K562 (cell line): ENCODE measurements around the gene DIO3. TPM values are rescaled to one million over a fixed set of nuclear protein-coding genes. Genes with fewer than 3 reads are reported as not detected.

ENCODE experiments used
- ATAC-seq: fragments of 200-7000 bp; cut with Tn5 transposase; 3 replicates; pipeline ENCODE4 v1.9.1; 2020; ENCODE audit warnings: moderate library complexity
- BruUV-seq: library from RNA; stranded (reverse); fragments of 400-500 nt; replicated peaks from 2 replicates; lab custom pipeline; 2021; lab: Mats Ljungman, UMichigan
- CTCF ChIA-PET: fragments of 300-600 bp; formaldehyde crosslinking; extraction: SDS; loops from one replicate; lab custom pipeline; 2021; ENCODE audit warnings: low intra/inter-chr PET ratio; lab: Yijun Ruan, JAX
- POLR2A ChIA-PET: fragments of 300-600, 350-650 bp; sonication (Branson Sonifier 250); formaldehyde crosslinking; extraction: SDS; loops from one replicate; lab custom pipeline; 2021; ENCODE audit warnings: antibody characterized with exemption, inconsistent platforms; lab: Yijun Ruan, JAX
- DNase-seq, 4 experiments: peaks; one replicate each; pipeline versions ENCODE4 v3.0.0 to v3.0.0-alpha.2; 2011 to 2018; ENCODE audit warnings: low spot score in 3 of 4, mixed read lengths in 3 of 4; ENCODE audit errors: extremely low read depth in 1 of 4
- FAIRE-seq: peaks from 2 replicates; lab custom pipeline; 2011; peaks lifted over from hg19 to GRCh38; lab: Jason Lieb, UNC
- H2AFZ ChIP-seq: 2 replicates; pipeline ENCODE4 v1.6.0; 2011; ENCODE audit warnings: low read depth, low read length, control low read depth, inconsistent platforms
- H3K27ac ChIP-seq: fragments of 200-600 bp; 3 replicates; pipeline ENCODE4 v1.8.0; 2011; ENCODE audit warnings: low read depth, mild to moderate bottlenecking, control low read depth, inconsistent platforms, low read length, moderate library complexity, mixed read lengths; ENCODE audit errors: extremely low read depth
- H3K27me3 ChIP-seq, 2 experiments: fragments of 300-600 bp in 1 of 2; 2 replicates in 1 of 2; 3 replicates in 1 of 2; pipeline versions ENCODE4 v1.6.0 to v1.8.0; 2011; ENCODE audit warnings: inconsistent platforms in 2 of 2, low read length in 2 of 2, mild to moderate bottlenecking in 1 of 2, mixed read lengths in 1 of 2, moderate library complexity in 1 of 2; ENCODE audit not compliant: control insufficient read depth in 2 of 2, insufficient read depth in 2 of 2
- H3K36me3 ChIP-seq: fragments of 300-600 bp; 3 replicates; pipeline ENCODE4 v1.8.0; 2011; ENCODE audit warnings: mild to moderate bottlenecking, low read length, inconsistent platforms; ENCODE audit not compliant: control insufficient read depth, insufficient read depth
- H3K4me1 ChIP-seq, 2 experiments: fragments of 200-600 bp in 1 of 2; replicated peaks in 1 of 2; 2 replicates in 1 of 2; 3 replicates in 1 of 2; pipeline versions ENCODE4 v1.5.1 to v1.8.0; 2011; ENCODE audit warnings: inconsistent platforms in 2 of 2, low read length in 2 of 2, mild to moderate bottlenecking in 1 of 2, mixed read lengths in 1 of 2, moderate library complexity in 1 of 2; ENCODE audit not compliant: control insufficient read depth in 2 of 2, insufficient read depth in 2 of 2
- H3K4me2 ChIP-seq: 2 replicates; pipeline ENCODE4 v1.6.1; 2011; ENCODE audit warnings: low read length, control low read depth, inconsistent platforms, mixed read lengths; ENCODE audit not compliant: insufficient read depth
- H3K4me3 ChIP-seq: fragments of 200-600 bp; sonication (generic), shearing (Covaris generic); 2 replicates; pipeline ENCODE4 v1.5.1; 2016; ENCODE audit warnings: control low read depth, inconsistent platforms
- H3K79me2 ChIP-seq: fragments of 200-600 bp; 3 replicates; pipeline ENCODE4 v1.8.0; 2011; ENCODE audit warnings: low read length, inconsistent platforms; ENCODE audit not compliant: control insufficient read depth, insufficient read depth
- H3K9ac ChIP-seq, 2 experiments: 2 replicates each; pipeline versions ENCODE4 v1.6.0 to v1.6.1; 2011; ENCODE audit warnings: low read depth in 2 of 2, low read length in 2 of 2, control low read depth in 1 of 2, inconsistent platforms in 1 of 2, mild to moderate bottlenecking in 1 of 2, mixed read lengths in 1 of 2; ENCODE audit not compliant: insufficient read depth in 1 of 2
- H3K9me1 ChIP-seq: one replicate; pipeline ENCODE4 v1.6.0; 2011; ENCODE audit warnings: inconsistent platforms, mild to moderate bottlenecking, low read length, moderate library complexity; ENCODE audit not compliant: control insufficient read depth, insufficient read depth
- H3K9me3 ChIP-seq: replicated peaks from 2 replicates; pipeline ENCODE4 v1.5.1; 2011; ENCODE audit warnings: low read depth, low read length, inconsistent platforms; ENCODE audit not compliant: control insufficient read depth, insufficient read depth
- H4K20me1 ChIP-seq: replicated peaks from 2 replicates; pipeline ENCODE4 v1.6.1; 2011; ENCODE audit warnings: low read length, inconsistent platforms, mixed read lengths; ENCODE audit not compliant: control insufficient read depth, insufficient read depth
- FIP1L1 ChIP-seq: fragments of 200-400 bp; formaldehyde crosslinking; IDR thresholded peaks from 2 replicates; pipeline ENCODE4 v1.6.1; 2018; ENCODE audit warnings: mild to moderate bottlenecking, low read depth, low read length; ENCODE audit not compliant: poor library complexity, severe bottlenecking
- FOXJ2 ChIP-seq: fragments of 200-800 bp; sonication (Bioruptor generic); IDR thresholded peaks from 2 replicates; pipeline ENCODE4 v1.6.1; 2016; ENCODE audit warnings: missing genetic modification characterization, missing compliant biosample characterization
- HDAC1 ChIP-seq, 2 experiments: fragments of 450-650 bp; IDR thresholded peaks; 2 replicates each; pipeline ENCODE4 v1.6.1; 2016 to 2017; ENCODE audit warnings: inconsistent platforms in 1 of 2, mild to moderate bottlenecking in 1 of 2, moderate library complexity in 1 of 2
- KAT7 ChIP-seq: sonication (generic); formaldehyde crosslinking; IDR thresholded peaks from 2 replicates; pipeline ENCODE4 v1.8.0; 2022; ENCODE audit warnings: missing genetic modification reagents, mild to moderate bottlenecking, borderline replicate concordance
- KLF16 ChIP-seq: IDR thresholded peaks from 2 replicates; pipeline ENCODE4 v1.6.1; 2016; ENCODE audit warnings: antibody characterized with exemption
- NEUROD1 ChIP-seq: fragments of 150-350 bp; IDR thresholded peaks from 2 replicates; pipeline ENCODE4 v1.6.1; 2014; ENCODE audit warnings: borderline replicate concordance, low read length, low read depth; ENCODE audit not compliant: partially characterized antibody
- NFE2 ChIP-seq: IDR thresholded peaks from 2 replicates; pipeline ENCODE4 v1.6.1; 2014; ENCODE audit warnings: antibody characterized with exemption, low read depth
- TCF7 ChIP-seq: sonication (generic); IDR thresholded peaks from 2 replicates; pipeline ENCODE4 v1.6.1; 2016; ENCODE audit warnings: antibody characterized with exemption, borderline replicate concordance
- ZNF79 ChIP-seq: fragments of 250-450 bp; sonication (Bioruptor Pico); IDR thresholded peaks from 2 replicates; pipeline ENCODE4 v1.4.0; 2020; ENCODE audit warnings: low read depth, mild to moderate bottlenecking, moderate library complexity
- WGBS: fragments of 100-300 bp; shearing (Covaris generic); methylation state at CpG from one replicate; pipeline ENCODE4 v1.1.6; 2016; ENCODE audit warnings: low coverage, mixed read lengths; ENCODE audit not compliant: insufficient coverage; ENCODE audit errors: missing lambda C conversion rate; 5-methylcytosine and 5-hydroxymethylcytosine counted together
- in situ Hi-C: fragments of 300-500 bp; cut with MboI; formaldehyde crosslinking; loops from 4 replicates; pipeline ENCODE4 v1.15.0; 2018; ENCODE audit warnings: inconsistent platforms, mixed read lengths
- intact Hi-C: fragments of 100-400 bp; cut with micrococcal nuclease; formaldehyde crosslinking; loops from 2 replicates; pipeline ENCODE4 v1.14.2; 2022
- polyA plus RNA-seq, 8 experiments: library from polyadenylated mRNA; depleted of rRNA in 4 of 8; stranded (reverse) in 5 of 8; unstranded in 3 of 8; fragments of >200 nt; fragmentation: Nextera tagmentation in 2 of 8; fragmentation: Illumina TruSeq in 1 of 8; extraction: Ambion mirVana in 2 of 8; extraction: Trizol in 1 of 8; gene quantifications; 2 replicates each; pipeline versions ENCODE4 v1.2.1 to v1.2.3, GENCODE V29; 2011 to 2014; ENCODE audit warnings: inconsistent platforms in 1 of 8, missing spikeins in 1 of 8
- total RNA-seq, 7 experiments: library from RNA; depleted of rRNA in 6 of 7; stranded (reverse); fragments of >200 nt in 6 of 7; fragmentation: Illumina TruSeq in 2 of 7; extraction: Trizol in 2 of 7; gene quantifications; 2 replicates each; pipeline versions ENCODE4 v1.2.1 to v1.2.3, GENCODE V29; 2011 to 2021; ENCODE audit warnings: low replicate concordance in 1 of 7
- TF ChIP-seq, protein P1 (sequence below): fragments of 450-650 bp; formaldehyde crosslinking; IDR thresholded peaks from 2 replicates; pipeline ENCODE4 v1.4.0; 2020; ENCODE audit warnings: mild to moderate bottlenecking, moderate library complexity
- TF ChIP-seq, protein P2 (sequence below): IDR thresholded peaks from 2 replicates; pipeline ENCODE4 v1.6.1; 2011; ENCODE audit not compliant: insufficient read length; ENCODE audit errors: extremely low read depth

Gene DIO3
- total and polyA plus RNA-seq, 9 of the 15 experiments (the other 6 are each of a cell fraction or from before 2014, with no cell fraction given), result not detected

DNA sequence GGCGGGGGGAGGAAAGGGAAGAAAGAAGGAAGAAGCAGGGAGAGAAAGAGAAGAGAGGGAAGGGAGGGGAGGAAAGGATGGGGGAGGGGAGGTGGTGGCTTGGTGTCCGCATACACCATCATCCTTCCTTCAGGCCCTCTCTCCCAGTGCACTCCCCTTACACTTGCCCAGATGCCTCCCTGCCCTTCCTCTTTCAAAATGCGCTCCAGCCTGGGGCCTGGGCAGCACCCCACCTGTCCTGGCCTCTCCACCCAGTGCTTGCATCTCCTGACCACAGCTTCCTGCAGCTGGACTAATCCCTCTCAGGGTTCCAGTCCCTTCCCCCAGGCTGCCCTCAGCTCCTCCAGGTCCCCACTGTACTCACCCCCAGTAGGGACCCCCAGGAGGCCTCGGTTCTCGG is 12.6 kb upstream of the DIO3 start:
- no peak for ATAC-seq
- no peaks in the 10 kb centered on the region for H4K20me1 ChIP-seq
- DNase-seq, result no peak
- H3K79me2 ChIP-seq, result no peaks in the 10 kb centered on the region
- H3K36me3 ChIP-seq, result no peaks in the 10 kb centered on the region
- H3K9me3 ChIP-seq, result no peaks in the 10 kb centered on the region
- POLR2A ChIA-PET, result interaction anchor here (0.6 kb wide), 1 partner anchor 21 kb away, joined by 3 read pairs; no protein-coding TSS in a partner anchor
- no CpG with 5 or more reads among the region's 5 CpGs for WGBS
- peaks cover 0 to 10% of the 10 kb centered on the region in 2 experiments; a peak in 3 of 5 replicates for H3K4me1 ChIP-seq
- no peak overlapping the region for H3K4me2 ChIP-seq
- H3K27ac ChIP-seq, result no peak overlapping the region
- H3K9me1 ChIP-seq, result no peaks in the 10 kb centered on the region
- no peak overlapping the region for H3K4me3 ChIP-seq
- no TSS peak for BruUV-seq
- H3K9ac ChIP-seq, result no peak overlapping the region
- no peak for TF ChIP-seq TCF7
- TF ChIP-seq HDAC1 (IDR thresholded peaks at IDR 0.05), result no peak
- TF ChIP-seq ZNF79 (CRISPR knock-in tag), result no peak
- TF ChIP-seq, protein P1, sequence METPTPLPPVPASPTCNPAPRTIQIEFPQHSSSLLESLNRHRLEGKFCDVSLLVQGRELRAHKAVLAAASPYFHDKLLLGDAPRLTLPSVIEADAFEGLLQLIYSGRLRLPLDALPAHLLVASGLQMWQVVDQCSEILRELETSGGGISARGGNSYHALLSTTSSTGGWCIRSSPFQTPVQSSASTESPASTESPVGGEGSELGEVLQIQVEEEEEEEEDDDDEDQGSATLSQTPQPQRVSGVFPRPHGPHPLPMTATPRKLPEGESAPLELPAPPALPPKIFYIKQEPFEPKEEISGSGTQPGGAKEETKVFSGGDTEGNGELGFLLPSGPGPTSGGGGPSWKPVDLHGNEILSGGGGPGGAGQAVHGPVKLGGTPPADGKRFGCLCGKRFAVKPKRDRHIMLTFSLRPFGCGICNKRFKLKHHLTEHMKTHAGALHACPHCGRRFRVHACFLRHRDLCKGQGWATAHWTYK, result no peak
- TF ChIP-seq NEUROD1, result no peak
- no peak for TF ChIP-seq FOXJ2
- no peak for TF ChIP-seq NFE2
- TF ChIP-seq, protein P2, sequence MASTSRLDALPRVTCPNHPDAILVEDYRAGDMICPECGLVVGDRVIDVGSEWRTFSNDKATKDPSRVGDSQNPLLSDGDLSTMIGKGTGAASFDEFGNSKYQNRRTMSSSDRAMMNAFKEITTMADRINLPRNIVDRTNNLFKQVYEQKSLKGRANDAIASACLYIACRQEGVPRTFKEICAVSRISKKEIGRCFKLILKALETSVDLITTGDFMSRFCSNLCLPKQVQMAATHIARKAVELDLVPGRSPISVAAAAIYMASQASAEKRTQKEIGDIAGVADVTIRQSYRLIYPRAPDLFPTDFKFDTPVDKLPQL, result no peak
- no peak for TF ChIP-seq FIP1L1
- no peak for TF ChIP-seq KAT7
- TF ChIP-seq KLF16, result no peak
- TF ChIP-seq, all 486 proteins: peak for 0
- no peak overlapping the region for H2AFZ ChIP-seq
- peaks cover 0 to 15% of the 10 kb centered on the region in 2 experiments; a peak in 2 of 5 replicates for H3K27me3 ChIP-seq
- CTCF ChIA-PET, result no interaction called here
- no peak for FAIRE-seq
- in situ Hi-C loops (no loop called here), intact Hi-C loops (no loop called here)
